GM19023 (cell line): ENCODE results near the gene APLNR.

ENCODE experiments used
- ATAC-seq: cut with Tn5 transposase; IDR thresholded peaks from one replicate; pipeline ENCODE4 v1.9.1; 2021; ENCODE audit warnings: mild to moderate bottlenecking, moderate library complexity; ENCODE audit not compliant: unreplicated experiment

APLNR gene

DNA sequence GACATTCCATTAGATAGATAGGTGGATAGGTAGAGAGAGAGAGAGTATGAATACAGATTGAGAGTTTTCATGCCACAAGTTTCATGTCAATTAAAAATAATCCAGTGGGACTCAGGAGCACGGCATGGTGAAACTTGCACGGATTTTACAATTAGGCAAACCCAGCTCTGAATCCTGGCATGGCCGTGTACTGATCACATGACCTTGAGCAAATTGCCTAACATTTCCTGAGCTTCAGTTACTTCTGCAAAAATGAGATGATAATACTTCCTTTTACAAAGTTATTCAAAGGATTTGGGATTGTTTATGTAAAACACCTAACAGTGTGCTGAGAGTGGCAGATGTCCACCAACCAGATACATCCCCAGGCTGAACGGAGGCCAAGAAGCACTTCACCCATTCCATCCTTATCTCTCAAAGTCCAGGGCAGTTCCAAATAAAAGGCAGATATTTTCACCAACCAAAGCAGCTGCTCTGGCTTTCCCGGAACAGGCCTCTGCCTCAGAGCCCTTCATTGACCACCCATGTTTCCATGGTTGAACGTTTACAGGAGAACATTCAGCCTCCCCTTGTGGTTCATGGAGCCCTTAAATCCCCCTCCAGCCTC, 17.9 kb downstream of the APLNR start:
- no peak for ATAC-seq

DNA sequence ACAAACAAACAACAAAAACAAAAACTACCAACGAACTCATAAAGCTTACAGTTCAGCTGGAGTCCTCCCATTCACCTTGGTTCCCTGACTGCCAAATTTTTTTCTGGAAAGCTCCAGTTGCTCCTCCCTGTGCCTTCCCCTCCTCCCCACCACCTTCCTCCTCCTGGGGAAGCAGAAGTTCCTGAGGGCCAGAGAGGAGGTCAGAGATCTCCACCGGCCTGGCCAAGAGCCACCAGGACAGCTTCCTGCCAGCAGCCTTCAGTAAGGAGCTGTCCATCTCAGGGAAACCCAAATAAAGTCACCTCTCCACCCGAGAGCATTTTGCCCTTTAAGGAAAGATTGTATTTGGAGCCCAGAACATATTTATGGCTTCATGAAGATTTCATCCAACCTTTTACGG, 20.0 kb downstream of the APLNR start:
- no peak for ATAC-seq

DNA sequence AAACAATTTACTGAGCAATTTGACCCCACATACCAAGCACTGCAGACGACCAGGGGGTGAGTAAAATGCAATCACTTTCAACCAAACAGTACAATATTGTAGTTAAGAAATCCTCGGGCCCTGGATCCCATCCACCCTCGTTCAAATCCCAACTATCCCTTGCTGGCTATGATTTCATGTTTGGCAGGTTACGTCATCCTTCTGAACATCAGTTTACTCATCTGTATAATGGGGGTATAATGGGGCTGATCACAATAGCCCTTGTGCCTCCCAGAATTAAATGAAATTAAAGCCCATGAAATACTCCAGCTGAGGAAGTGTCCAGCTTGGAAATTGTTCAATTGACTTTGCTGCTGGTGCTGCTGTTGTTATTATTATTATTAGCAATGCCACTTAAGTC, 20.6 kb downstream of the APLNR start:
- no peak for ATAC-seq

DNA sequence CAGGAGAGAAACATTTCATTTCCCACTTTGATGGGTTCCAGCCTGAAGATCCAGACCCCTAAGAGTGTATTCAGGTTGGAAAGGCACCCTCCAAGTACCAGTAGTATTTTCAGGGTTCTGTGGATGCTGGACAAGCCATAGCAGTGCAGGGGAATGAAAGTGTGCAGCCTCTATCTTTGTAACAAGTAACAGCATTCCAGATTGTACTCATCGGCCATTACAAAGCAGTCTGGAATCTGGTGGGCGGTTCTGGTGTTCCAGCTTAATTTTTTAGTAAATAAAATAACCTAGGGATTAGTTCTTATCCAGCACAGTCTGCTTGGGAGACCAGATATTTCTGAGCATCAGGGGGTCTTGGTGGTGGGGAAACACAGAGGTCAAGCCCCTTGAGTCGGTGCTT, 22.6 kb downstream of the APLNR start:
- no peak for ATAC-seq

DNA sequence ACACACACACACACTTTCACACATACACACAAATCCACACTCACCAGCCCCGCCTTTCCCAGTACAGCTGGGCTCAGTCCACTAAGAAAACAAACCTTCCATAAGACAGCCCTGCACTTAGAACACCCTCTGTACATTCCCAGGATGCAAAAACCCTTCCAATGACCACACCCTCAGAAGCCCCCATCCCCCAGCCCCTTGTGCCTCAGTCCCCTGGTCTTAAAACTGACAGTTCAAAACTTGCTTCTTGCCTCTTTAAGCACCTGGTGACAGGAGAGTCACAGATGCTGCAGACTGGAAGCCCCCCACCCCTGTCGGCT, 23.0 kb downstream of the APLNR start:
- no peak for ATAC-seq

DNA sequence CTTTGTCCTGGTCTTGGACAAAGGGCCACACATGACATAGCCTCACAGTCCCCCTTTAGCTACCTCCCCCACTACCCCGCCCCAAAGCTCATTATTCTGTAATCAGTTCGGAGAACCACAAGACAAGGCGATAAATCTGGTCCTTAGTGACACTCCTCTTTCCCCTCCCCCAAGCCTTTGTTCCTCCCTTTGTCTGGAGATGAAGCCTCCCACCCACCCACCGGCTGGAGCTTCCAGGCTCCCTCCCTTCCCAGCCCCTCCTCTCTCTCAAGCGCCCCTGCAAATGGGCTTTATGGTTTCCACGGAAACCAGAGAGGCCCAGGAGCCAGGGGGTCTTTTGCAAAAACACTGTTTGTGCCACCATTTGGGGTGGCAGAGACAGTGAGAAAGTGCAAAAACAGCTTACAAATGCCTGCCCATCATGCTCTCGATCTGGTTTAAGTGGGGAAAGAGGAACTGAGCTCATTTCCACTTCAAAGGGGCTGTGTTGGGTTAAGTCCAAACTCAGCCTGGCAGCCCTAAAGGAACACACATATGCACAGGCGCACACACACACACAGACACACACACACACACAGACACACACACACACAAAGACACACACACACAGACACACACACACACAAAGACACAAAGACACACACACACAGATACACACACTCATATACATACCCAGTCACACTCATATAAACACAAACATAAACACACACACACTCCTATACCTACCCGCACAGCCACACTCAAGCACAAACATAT, 23.5 kb downstream of the APLNR start:
- ATAC-seq = no peak

DNA sequence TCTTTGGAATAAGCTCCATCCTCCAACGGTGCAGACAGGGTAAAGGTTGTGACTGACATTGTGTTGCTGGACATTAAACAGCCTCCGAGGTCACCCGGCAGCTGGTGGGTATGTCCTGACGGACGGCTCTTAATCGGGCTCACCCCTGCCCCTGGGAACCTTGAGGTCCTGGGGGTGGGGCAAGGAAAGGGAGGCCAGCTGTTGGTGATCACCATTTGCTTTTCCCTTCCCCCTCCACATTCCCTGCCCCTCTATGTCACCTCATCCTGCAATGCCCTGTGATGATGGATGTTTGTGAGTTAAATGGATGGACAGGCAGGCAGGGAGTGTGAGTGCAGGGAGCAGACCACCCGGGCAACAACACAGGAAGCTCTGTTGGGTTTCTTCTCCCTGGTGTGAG, 26.3 kb downstream of the APLNR start:
- ATAC-seq = no peak

DNA sequence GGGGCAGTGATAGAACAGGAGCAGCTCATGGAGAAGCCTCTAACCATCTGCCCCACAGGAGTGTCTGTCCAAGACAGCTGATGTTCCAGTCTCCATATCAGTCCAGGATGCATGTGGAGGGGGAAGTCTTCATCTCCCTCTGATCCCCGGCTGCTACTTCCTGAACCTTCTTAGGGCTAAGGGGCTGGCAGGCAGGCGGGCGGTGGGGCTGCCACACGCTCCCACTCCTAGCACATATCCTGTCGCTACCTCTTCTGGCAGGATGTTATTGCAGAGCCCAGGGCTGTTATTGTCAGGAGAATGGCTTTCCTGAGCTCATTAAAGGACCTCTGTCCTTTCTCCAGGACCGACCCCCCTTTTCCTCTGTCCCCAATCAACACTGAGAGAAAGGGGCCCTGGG, 29.9 kb downstream of the APLNR start:
- no peak for ATAC-seq

DNA sequence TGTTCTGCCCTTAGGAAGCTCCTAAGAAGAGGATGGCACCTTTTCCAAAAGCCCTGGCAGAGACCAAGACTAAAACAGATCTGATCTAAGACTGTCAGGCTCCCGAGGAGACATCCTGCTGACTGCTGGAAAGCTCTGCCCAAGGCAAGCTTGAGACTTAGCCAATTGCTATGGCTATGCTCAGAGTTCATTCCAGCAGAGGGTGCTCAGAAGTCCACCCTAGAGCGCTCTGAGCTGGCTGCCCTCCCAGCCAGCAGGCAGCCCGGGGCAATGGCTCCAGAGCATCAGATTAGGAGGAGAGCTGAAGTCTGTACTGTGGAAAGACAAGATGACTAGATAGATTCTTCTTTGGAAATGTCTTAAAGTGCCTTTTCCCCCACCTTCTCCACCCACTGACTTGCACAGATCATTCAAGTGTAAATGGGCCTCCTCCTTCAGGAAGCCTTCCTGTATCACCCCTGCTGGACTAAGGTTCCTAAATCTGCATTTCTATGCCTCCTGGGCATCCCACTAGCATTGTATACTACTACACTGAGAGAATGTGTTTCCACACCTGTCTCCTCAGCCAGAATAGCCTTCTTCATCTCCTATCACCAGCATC, 31.9 kb downstream of the APLNR start:
- no peak for ATAC-seq

DNA sequence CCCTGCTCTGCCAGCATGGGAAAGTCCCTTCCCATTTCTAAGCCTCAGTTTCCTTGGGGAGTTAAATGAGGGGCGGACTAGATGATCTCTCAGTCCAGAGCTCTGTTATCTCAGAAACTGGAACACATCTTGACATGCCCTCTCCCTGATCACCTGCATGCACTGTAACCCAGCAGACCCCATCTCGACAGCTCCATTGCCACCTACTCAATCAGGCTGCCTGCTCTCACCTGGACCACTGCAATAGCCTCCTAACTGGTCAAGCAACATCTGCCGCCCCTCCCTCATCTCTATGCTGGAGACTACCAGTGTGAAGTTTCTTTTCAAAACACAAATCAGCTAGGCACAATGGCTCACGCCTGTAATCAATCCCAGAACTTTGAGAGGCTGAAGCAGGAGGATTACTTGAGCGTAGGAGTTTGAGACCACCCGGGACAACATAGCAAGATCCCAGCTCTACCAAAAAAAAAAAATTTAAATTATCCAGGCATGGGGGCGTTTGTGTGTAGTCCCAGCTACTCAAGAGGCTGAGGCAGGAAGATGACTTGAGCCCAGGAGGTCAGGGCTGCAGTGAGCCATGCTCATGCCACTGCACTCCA, 33.1 kb downstream of the APLNR start:
- no peak for ATAC-seq

DNA sequence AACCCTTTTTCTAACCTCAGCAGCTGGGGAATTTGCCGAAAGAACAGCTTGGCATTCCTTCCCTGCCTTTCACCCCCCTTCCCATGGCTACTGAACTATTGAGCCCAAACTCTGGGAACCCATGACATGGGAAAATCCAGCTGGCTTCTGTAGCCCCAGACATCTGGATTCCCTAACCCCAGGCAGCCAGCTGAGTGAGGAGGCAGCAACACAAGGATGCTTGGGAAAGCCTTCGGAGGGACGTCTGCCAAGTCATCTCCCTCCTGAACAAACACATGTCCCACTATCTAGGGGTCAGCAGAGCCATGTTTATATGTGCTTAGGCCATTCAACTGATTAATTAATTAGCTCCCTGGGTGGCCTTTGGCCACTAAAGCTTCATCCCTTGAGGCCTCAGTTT, 33.7 kb downstream of the APLNR start:
- no peak for ATAC-seq

DNA sequence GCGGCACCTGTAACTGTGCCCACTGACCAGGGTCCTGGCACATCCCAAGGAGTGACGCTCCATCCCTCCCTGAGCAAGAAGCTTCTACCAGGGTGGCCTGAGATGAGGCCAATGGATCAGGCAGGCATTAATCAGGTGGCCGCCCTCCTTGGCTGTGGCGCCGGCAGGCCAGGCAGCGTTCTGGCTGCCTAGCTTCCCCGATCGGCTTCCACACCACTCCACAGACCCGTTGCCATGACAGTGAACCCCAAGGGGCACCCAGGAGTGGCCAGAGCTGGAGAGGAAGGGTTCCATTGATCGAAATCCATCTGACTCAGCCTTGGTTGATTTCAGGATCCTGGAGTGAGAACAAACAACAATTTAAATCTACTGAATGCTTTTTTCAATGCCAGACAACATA, 34.8 kb downstream of the APLNR start:
- ATAC-seq = no peak

DNA sequence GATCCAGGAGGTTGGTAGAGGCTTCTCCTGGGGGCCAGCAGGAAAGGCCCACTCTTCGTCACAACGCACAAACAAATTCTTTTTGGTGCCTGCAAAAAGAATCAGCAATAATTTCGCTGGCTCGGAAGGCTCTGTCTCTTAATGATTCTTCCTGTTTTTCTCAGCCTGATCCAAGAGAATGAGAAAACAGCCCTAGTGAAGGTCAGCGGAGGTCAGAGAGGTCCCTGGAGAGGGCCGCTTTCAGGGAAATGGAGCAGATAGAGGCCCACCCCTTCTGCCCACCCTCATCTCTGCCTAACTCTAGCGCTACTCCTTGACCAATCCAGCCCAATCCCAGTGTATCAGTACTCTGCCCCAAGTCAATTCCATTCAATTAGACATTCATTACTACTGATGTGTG, 36.1 kb downstream of the APLNR start:
- no peak for ATAC-seq

DNA sequence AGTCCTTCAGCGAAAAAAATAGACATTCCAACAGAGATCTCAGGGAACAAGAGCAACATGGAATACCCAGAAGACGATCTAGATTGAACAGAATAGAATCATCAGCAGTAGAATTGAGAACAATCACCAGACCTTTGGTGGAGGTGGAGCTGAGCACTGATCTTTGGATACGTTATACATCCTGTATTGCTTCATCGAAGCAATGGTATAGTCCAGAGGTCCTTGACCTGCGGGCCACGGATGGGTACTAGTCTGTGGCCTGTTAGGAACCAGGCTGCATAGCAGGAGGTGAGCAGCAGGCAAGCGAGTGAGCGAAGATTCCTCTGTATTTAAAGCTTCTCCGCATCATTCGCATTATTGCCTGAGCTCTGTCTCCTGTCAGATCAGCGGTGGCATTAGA, 37.7 kb downstream of the APLNR start:
- ATAC-seq = no peak

DNA sequence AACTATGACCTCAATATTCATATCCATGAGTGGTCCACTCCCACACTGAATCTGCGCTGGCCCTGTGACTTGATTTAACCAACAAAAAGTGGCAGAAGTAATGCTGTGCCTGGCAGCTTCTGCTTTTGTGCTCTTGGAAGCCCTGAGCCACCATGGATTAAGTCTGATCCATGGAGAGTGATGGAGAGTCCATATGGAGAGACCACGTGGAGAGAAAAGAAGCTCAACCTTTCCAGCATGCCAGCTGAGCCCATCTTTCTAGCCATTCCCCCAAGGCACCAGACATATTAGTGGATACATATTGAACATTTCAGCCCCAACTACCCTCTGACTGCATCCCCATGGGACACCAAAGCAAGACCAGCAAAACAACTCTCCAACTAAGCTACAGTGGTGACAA, 39.3 kb downstream of the APLNR start:
- ATAC-seq = no peak

DNA sequence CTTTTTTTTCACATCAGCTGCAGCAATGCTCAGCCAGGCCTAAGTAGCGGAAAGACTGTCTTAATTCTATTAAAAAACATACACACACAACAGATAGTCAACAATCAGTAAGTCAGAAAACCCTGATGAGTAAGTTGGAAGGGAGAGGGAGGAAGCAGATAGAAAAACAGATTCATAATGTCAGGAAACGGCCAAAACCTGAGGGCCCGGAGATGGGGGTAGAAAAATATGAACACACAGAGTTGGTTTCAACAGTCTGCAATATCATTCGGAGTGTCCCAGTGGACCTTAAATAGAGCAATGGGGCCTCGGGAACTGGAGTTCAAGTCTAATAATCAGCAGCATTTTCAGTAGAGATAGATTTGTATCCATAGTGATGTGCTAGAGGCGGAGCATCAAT, 40.5 kb downstream of the APLNR start:
- ATAC-seq = no peak

DNA sequence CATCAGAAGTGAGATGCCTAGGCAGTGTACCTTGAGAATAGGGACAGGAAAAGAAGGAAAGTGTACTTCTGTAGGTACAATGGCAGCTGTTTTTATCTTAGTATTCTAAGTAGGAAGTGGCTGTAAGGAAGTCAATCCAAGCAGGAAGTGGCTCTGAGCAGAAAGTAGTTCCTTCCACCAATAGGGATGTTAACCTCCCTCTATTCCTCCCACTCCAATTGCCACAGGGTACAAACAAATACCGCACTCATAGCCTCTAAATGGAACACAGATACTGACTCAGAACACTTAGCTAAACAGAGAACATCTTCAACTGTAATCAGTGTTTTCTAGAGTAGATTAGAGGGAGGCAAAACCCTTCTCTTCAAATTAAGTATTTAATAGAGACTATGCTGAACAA, 44.7 kb downstream of the APLNR start:
- ATAC-seq = no peak

DNA sequence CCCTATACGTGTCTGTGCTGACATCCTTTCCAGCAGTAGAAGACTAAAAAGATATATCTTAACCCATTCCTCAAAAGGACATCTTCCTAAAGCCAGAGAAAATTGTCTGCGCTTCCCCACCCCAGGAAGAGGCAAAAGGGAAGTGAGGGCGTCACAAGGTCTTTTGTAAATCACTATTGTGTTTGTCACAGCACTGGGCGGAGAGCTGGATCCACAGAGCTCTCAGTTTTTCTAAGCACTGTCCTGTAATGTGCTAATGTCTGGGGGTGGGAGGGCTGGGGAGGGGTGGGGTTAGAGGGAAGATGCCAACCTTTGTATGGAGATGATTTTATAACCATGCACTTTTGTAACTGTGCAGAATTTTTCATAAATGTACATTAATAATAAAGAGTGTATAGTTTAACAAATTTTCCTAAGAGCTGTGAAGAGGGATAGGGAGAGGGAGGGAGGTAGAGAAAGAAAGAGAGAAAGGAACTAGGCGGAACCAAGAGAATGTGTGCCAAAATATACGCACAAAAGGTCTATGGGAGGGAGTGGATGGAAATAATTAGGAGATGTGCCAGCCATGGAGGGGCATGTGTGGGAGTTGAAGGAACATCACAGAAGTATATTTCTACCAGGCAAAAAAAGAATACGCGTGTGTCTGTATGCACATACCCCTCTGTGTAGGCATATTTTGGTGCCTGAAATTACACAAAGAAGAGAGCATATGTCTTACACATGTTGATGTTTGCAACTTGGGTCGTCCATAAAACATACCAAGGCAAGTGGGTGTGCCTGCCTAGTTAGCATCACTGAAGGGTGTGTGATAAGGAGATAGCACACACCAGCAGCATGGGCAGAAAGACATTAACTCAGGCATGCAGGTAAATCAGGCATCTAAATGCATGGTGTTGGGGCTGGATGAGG, 45.5 kb downstream of the APLNR start:
- no peak for ATAC-seq

DNA sequence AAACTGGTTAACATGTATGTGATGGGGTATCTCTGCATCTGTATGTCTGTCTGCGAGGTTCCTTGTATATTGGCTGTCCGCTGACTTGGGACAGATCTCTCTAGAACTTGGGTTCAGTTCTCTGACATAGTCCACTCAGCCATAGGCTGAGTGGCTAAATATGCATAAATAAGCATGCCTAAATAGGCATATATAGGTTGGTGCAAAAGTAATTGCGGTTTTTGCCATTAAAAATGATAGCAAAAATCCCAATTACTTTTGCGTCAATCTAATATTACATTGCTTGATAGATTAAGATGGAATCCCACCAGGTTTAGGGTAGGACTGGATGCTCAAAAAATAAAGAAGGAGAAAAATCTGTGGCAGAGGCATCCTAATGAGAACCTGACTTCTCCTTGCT, 46.5 kb downstream of the APLNR start:
- ATAC-seq = no peak
